Measurements from ENCODE around the gene TMEM248.
A peak's percentile ranks its signal among the peaks of the same experiment; 100 is the strongest.
"Not testable (repeated sequence)": the region's sequence is repeated elsewhere in the genome, so short reads cannot be mapped to it uniquely, and the experiment has no call there.

TMEM248 gene

GRCh38 chr7:66953044-66953427 lies 32.0 kb downstream of the TMEM248 start:
- DNase-seq = no peak

- DNase-seq = no peak
Observed at GRCh38 chr7:66957595-66958290, 36.7 kb downstream of the TMEM248 start.

- DNase-seq = no peak
Observed at GRCh38 chr7:66958538-66959350, 37.7 kb downstream of the TMEM248 start.

- DNase-seq = no peak
Observed at GRCh38 chr7:66960192-66960591, 39.2 kb downstream of the TMEM248 start.

- no peak for DNase-seq
Observed at GRCh38 chr7:66961096-66961495, 40.1 kb downstream of the TMEM248 start.

GRCh38 chr7:66964411-66964810 lies 43.4 kb downstream of the TMEM248 start:
- no peak for DNase-seq

- no peak for DNase-seq
Observed at GRCh38 chr7:66967029-66967428, 46.0 kb downstream of the TMEM248 start.

- not testable (repeated sequence) for DNase-seq
Observed at GRCh38 chr7:66969001-66969400, 48.0 kb downstream of the TMEM248 start.

GRCh38 chr7:66970310-66970709 lies 49.3 kb downstream of the TMEM248 start:
- no peak for DNase-seq

GRCh38 chr7:66974986-66975590 lies 54.1 kb downstream of the TMEM248 start:
- no peak for DNase-seq

- DNase-seq = not testable (repeated sequence)
Observed at GRCh38 chr7:66978312-66978711, 57.3 kb downstream of the TMEM248 start.

- DNase-seq = not testable (repeated sequence)
Observed at GRCh38 chr7:66979013-66979412, 58.0 kb downstream of the TMEM248 start.

GRCh38 chr7:66980336-66980735 lies 59.3 kb downstream of the TMEM248 start:
- not testable (repeated sequence) for DNase-seq

- not testable (repeated sequence) for DNase-seq
Observed at GRCh38 chr7:66989552-66989951, 68.5 kb downstream of the TMEM248 start.

GRCh38 chr7:66994051-66994450 lies 73.0 kb downstream of the TMEM248 start:
- not testable (repeated sequence) for DNase-seq

- peak; percentile 47 for DNase-seq
Observed at GRCh38 chr7:66994691-66995049, 73.6 kb downstream of the TMEM248 start.

- DNase-seq = peak; percentile 88
Observed at GRCh38 chr7:66995050-66995776, 74.2 kb downstream of the TMEM248 start, which contains the start of gene SBDS. Gene SBDS, minus strand, starts transcription at chr7:66995586. Its CDS starts 169 bp downstream, at chr7:66995417.

GRCh38 chr7:66996444-66997191 lies 75.6 kb downstream of the TMEM248 start, which contains the start of gene TYW1:
Gene TYW1, plus strand, starts transcription at chr7:66996833. Its CDS starts 146 bp downstream, at chr7:66996979.
- peak; percentile 98 for DNase-seq

GRCh38 chr7:67000601-67001258 lies 79.7 kb downstream of the TMEM248 start:
- not testable (repeated sequence) for DNase-seq

- DNase-seq = not testable (repeated sequence)
Observed at GRCh38 chr7:67004145-67004544, 83.1 kb downstream of the TMEM248 start.

GRCh38 chr7:67006965-67007364 lies 85.9 kb downstream of the TMEM248 start:
- no peak for DNase-seq
